Measurements from ENCODE around the gene DOCK1. TPM values are rescaled to one million over a fixed set of nuclear protein-coding genes. Genes with fewer than 3 reads are reported as not detected.

DOCK1 gene
- polyA plus RNA-seq, 1 of the 3 experiments (the other 2 are of a cell fraction): 15.5 TPM

- POLR2A ChIA-PET: no interaction called here
- WGBS (ENCODE audit: low lambda C conversion rate): 38% methylated on average over 6 of the region's 6 CpGs
- H2AFZ ChIP-seq (ENCODE audit: low read depth): no peak overlapping the region
- no peaks in the 10 kb centered on the region for H3K79me2 ChIP-seq (ENCODE audit: insufficient read depth)
- no peaks in the 10 kb centered on the region for H4K20me1 ChIP-seq (ENCODE audit: insufficient read depth)
- H3K27me3 ChIP-seq (ENCODE audit: insufficient read depth): no peaks in the 10 kb centered on the region
- H3K9ac ChIP-seq: no peak overlapping the region
- TF ChIP-seq RCOR1 (IDR thresholded peaks at IDR 0.05; ENCODE audit: low read length): no peak
- no peak for TF ChIP-seq YY1 (IDR thresholded peaks at IDR 0.05; ENCODE audit: low read depth)
- TF ChIP-seq TCF12 (IDR thresholded peaks at IDR 0.05): no peak
- no peak for TF ChIP-seq RXRA (IDR thresholded peaks at IDR 0.05; ENCODE audit: borderline replicate concordance, low read depth)
- no peak for TF ChIP-seq EZH2phosphoT487 (IDR thresholded peaks at IDR 0.05; ENCODE audit: borderline replicate concordance, low read depth)
- no peak for TF ChIP-seq ELF1 (IDR thresholded peaks at IDR 0.05)
- TF ChIP-seq TEAD4 (IDR thresholded peaks at IDR 0.05; ENCODE audit: borderline replicate concordance, insufficient read depth): no peak
- TF ChIP-seq NRF1 (IDR thresholded peaks at IDR 0.05; ENCODE audit: low read depth, low read length): no peak
- TF ChIP-seq ZBTB33 (IDR thresholded peaks at IDR 0.05; ENCODE audit: borderline replicate concordance, low read depth): no peak
- no peaks in the 10 kb centered on the region for H3K4me1 ChIP-seq (ENCODE audit: control insufficient read depth in 1 of 2, insufficient read depth in 2 of 2, low read depth in 1 of 2, low read length in 1 of 2)
- H3K4me2 ChIP-seq: peak overlapping the region; percentile 11; the same call in 1 of the 2 replicates
- peak overlapping the region in 1 of 2 experiments; percentile 78; a peak in 2 of 4 replicates for H3K27ac ChIP-seq (ENCODE audit: low read depth in 2 of 2, low read length in 1 of 2)
- H3K9me2 ChIP-seq: no peaks in the 10 kb centered on the region
- no peaks in the 10 kb centered on the region for H3K9me3 ChIP-seq
- H3K36me3 ChIP-seq (replicated peaks in 1 of 2; ENCODE audit: control insufficient read depth in 1 of 2, insufficient read depth in 2 of 2, low read length in 1 of 2): no peaks in the 10 kb centered on the region
- DNase-seq: no peak
- H3K4me3 ChIP-seq (ENCODE audit: low read depth in 2 of 2, low read length in 1 of 2): no peak overlapping the region
- H3F3A ChIP-seq (replicated peaks; ENCODE audit: insufficient read depth): no peaks in the 10 kb centered on the region
- CTCF ChIA-PET: interaction anchor here (0.6 kb wide), 1 partner anchor 60 kb away, joined by 3 read pairs; no protein-coding TSS in a partner anchor
Observed at GRCh38 chr10:126868371-126868770, 36.9 kb upstream of the DOCK1 start.

GRCh38 chr10:126872135-126872534 is 33.1 kb upstream of the DOCK1 start:
- H4K20me1 ChIP-seq (ENCODE audit: insufficient read depth): no peaks in the 10 kb centered on the region
- no peak for TF ChIP-seq IRF3 (IDR thresholded peaks at IDR 0.05; ENCODE audit: low read depth, low read length)
- TF ChIP-seq SMC3 (IDR thresholded peaks at IDR 0.05; ENCODE audit: low read depth, low read length): no peak
- no peak for TF ChIP-seq RCOR1 (IDR thresholded peaks at IDR 0.05; ENCODE audit: low read length)
- TF ChIP-seq ZBTB33 (IDR thresholded peaks at IDR 0.05; ENCODE audit: borderline replicate concordance, low read depth): no peak
- no peak for TF ChIP-seq RAD21 (IDR thresholded peaks at IDR 0.05; ENCODE audit: low read length)
- TF ChIP-seq EZH2phosphoT487 (IDR thresholded peaks at IDR 0.05; ENCODE audit: borderline replicate concordance, low read depth): no peak
- H3K9ac ChIP-seq: no peak overlapping the region
- H3K79me2 ChIP-seq (ENCODE audit: insufficient read depth): no peaks in the 10 kb centered on the region
- H3K4me3 ChIP-seq (ENCODE audit: low read depth in 2 of 2, low read length in 1 of 2): no peak overlapping the region
- no peaks in the 10 kb centered on the region for H3K36me3 ChIP-seq (replicated peaks in 1 of 2; ENCODE audit: control insufficient read depth in 1 of 2, insufficient read depth in 2 of 2, low read length in 1 of 2)
- no peaks in the 10 kb centered on the region for H3F3A ChIP-seq (replicated peaks; ENCODE audit: insufficient read depth)
- no peak overlapping the region for H3K4me2 ChIP-seq
- POLR2A ChIA-PET: no interaction called here
- no peak overlapping the region for H2AFZ ChIP-seq (ENCODE audit: low read depth)
- no peaks in the 10 kb centered on the region for H3K4me1 ChIP-seq (ENCODE audit: control insufficient read depth in 1 of 2, insufficient read depth in 2 of 2, low read depth in 1 of 2, low read length in 1 of 2)
- no peaks in the 10 kb centered on the region for H3K9me2 ChIP-seq
- 54% methylated on average over 7 of the region's 7 CpGs for WGBS (ENCODE audit: low lambda C conversion rate)
- H3K9me3 ChIP-seq: no peaks in the 10 kb centered on the region
- no peak overlapping the region for H3K27ac ChIP-seq (ENCODE audit: low read depth in 2 of 2, low read length in 1 of 2)
- H3K27me3 ChIP-seq (ENCODE audit: insufficient read depth): no peaks in the 10 kb centered on the region
- CTCF ChIA-PET: no interaction called here
- DNase-seq: no peak

Data from SK-N-SH (cell line).